Right lobe of liver (tissue), 6 donors: Measurements from ENCODE around the gene SNX19. TPM values are rescaled to one million over a fixed set of nuclear protein-coding genes. Genes with fewer than 3 reads are reported as not detected.
"Not testable (repeated sequence)": the region's sequence is repeated elsewhere in the genome, so short reads cannot be mapped to it uniquely, and the experiment has no call there.

Experiments used
- ATAC-seq, 4 donors: fragments of 200-7000 bp; cut with Tn5 transposase; one replicate each; pipeline ENCODE4 v1.9.1; 2020; ENCODE audit warnings: mild to moderate bottlenecking in 4 of 4, moderate library complexity in 4 of 4
- DNase-seq, 3 donors: peaks; one replicate each; pipeline ENCODE4 v3.0.0-alpha.2; 2020
- H3K27ac ChIP-seq, 3 donors: fragments of 200-600 bp; one replicate each; pipeline ENCODE4 v1.8.0; 2022
- H3K27me3 ChIP-seq, 2 donors: fragments of 200-600 bp; one replicate each; pipeline ENCODE4 v1.8.0; 2022
- H3K36me3 ChIP-seq, 4 donors: fragments of 200-600 bp; sonication (generic) in 1 of 4; one replicate each; pipeline versions ENCODE4 v1.5.1 to v1.8.0; 2017 to 2022; ENCODE audit warnings: control low read depth in 1 of 4
- H3K4me1 ChIP-seq, 4 donors: fragments of 200-600 bp; sonication (generic) in 1 of 4; one replicate each; pipeline versions ENCODE4 v1.5.1 to v1.8.0; 2017 to 2022; ENCODE audit warnings: control low read depth in 1 of 4
- H3K4me3 ChIP-seq, 3 donors: fragments of 200-600 bp; one replicate each; pipeline ENCODE4 v1.8.0; 2022
- H3K9me3 ChIP-seq, 4 donors: fragments of 200-600 bp; sonication (generic) in 1 of 4; one replicate each; pipeline versions ENCODE4 v1.5.1 to v1.8.0; 2017 to 2022; ENCODE audit warnings: control low read depth in 1 of 4
- POLR2A ChIP-seq: fragments of 450-650 bp; IDR thresholded peaks from one replicate; pipeline ENCODE4 v1.6.1; 2017; ENCODE audit warnings: antibody characterized with exemption, mild to moderate bottlenecking
- WGBS: methylation state at CpG from one replicate; pipeline ENCODE4 v1.1.6; 2018; ENCODE audit warnings: low coverage, low lambda C conversion rate; ENCODE audit not compliant: insufficient coverage; ENCODE audit errors: missing lambda C conversion rate; 5-methylcytosine and 5-hydroxymethylcytosine counted together
- intact Hi-C, 2 donors: fragments of 100-400 bp; cut with DNase I; formaldehyde crosslinking; loops; one replicate each; pipeline versions ENCODE4 v1.11.2 to v1.14.1; 2022
- total RNA-seq, 6 experiments: library from RNA; depleted of rRNA in 2 of 6; stranded (reverse); fragments of >200 nt in 2 of 6; fragmentation: NEBNext Ultra II Directional in 3 of 6; extraction: Animal tissue kit (Norgen Biotek cat#: 25700) in 3 of 6; gene quantifications; one replicate each; pipeline versions ENCODE4 v1.1.0 to v1.2.4, GENCODE V29; 2016 to 2023
- TF ChIP-seq, protein P1 (sequence below), 4 donors: fragments of 200-600 bp in 3 of 4; fragments of 450-650 bp in 1 of 4; IDR thresholded peaks; one replicate each; pipeline versions ENCODE4 v1.5.1 to v1.8.0; 2016 to 2022; ENCODE audit warnings: antibody characterized with exemption in 4 of 4, mild to moderate bottlenecking in 2 of 4
- donor health status: DM: no; HTN: yes; CAD: no.
- donor health status: DM: no; HTN: no; CAD: no.
- donor health status: DM: no; HTN: no; CAD: no.
- donor health status: DM: no; HTN: yes; CAD: no.
- donor health status: DM: no; HTN: yes; CAD: no.

The SNX19 gene
- total RNA-seq, 6 experiments from 2014 or later: 23.3 to 74.4 (median 32.7) TPM

- WGBS: 69% methylated on average over 5 of the region's 5 CpGs
- no peaks in the 10 kb centered on the region for H3K4me1 ChIP-seq
Measured at GRCh38 chr11:130932086-130932712, 15.9 kb upstream of the SNX19 start.

DNA sequence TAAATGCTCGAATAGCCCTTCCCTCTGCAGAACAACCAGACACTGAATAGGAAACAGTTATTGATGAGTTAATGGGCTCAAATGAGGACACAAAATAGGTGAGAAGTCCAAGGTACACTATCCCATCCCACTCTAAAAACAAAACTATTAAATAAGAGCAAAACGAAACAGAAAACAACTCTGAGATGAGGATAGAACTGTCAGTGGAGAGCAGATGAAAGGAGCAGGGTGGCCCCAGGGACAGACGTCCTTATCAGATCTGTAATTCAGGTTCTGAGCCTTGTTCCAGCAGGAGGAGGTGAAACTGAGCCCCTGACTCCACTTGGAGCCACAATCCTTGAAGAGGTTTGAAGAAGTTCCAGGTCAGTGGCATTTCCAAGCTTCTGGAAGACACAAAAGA lies 8.5 kb upstream of the SNX19 start:
- no peak overlapping the region for H3K27ac ChIP-seq
- H3K27me3 ChIP-seq: no peaks in the 10 kb centered on the region
- DNase-seq (no peak), ATAC-seq (no peak)
- no peaks in the 10 kb centered on the region for H3K9me3 ChIP-seq
- intact Hi-C loops: loop anchor here in 1 of 2 donors (10.0 kb wide), 1 partner anchor 750 kb away; no protein-coding TSS in a partner anchor
- H3K36me3 ChIP-seq: no peaks in the 10 kb centered on the region
- no peak overlapping the region for H3K4me3 ChIP-seq
- 29% methylated on average over 3 of the region's 3 CpGs for WGBS
- TF ChIP-seq POLR2A: no peak
- TF ChIP-seq, protein P1, sequence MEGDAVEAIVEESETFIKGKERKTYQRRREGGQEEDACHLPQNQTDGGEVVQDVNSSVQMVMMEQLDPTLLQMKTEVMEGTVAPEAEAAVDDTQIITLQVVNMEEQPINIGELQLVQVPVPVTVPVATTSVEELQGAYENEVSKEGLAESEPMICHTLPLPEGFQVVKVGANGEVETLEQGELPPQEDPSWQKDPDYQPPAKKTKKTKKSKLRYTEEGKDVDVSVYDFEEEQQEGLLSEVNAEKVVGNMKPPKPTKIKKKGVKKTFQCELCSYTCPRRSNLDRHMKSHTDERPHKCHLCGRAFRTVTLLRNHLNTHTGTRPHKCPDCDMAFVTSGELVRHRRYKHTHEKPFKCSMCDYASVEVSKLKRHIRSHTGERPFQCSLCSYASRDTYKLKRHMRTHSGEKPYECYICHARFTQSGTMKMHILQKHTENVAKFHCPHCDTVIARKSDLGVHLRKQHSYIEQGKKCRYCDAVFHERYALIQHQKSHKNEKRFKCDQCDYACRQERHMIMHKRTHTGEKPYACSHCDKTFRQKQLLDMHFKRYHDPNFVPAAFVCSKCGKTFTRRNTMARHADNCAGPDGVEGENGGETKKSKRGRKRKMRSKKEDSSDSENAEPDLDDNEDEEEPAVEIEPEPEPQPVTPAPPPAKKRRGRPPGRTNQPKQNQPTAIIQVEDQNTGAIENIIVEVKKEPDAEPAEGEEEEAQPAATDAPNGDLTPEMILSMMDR (IDR thresholded peaks at IDR 0.05): no peak
- H3K4me1 ChIP-seq: no peaks in the 10 kb centered on the region

More at GRCh38 chr11:130932086-130932712, 15.9 kb upstream of the SNX19 start:
- intact Hi-C loops: no loop called here
- H3K36me3 ChIP-seq: no peaks in the 10 kb centered on the region
- no peak for ATAC-seq
- no peaks in the 10 kb centered on the region for H3K9me3 ChIP-seq
- no peak overlapping the region for H3K27ac ChIP-seq
- no peaks in the 10 kb centered on the region for H3K27me3 ChIP-seq
- no peak for DNase-seq
- no peak for TF ChIP-seq POLR2A
- TF ChIP-seq, protein P1 (IDR thresholded peaks at IDR 0.05): no peak
- H3K4me3 ChIP-seq: no peak overlapping the region

DNA sequence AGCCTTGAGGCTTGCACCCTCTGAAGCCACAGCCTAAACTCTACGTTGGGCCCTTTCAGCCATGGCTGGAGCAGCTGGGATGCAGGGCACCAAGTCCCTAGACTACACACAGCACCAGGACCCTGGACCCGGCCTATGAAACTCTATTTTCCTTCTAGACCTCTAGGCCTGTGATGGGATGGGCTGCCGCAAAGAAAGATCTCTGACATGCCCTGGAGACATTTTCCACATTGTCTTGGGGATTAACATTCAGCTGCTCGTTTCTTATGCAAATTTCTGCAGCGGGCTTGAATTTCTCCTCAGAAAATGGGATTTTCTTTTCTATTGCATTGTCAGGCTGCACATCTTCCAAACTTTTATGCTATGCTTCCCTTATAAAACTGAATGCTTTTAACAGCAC lies 4.3 kb upstream of the SNX19 start:
- H3K27ac ChIP-seq, H3K4me1 ChIP-seq, H3K4me3 ChIP-seq, DNase-seq, H3K9me3 ChIP-seq, H3K36me3 ChIP-seq, H3K27me3 ChIP-seq, ATAC-seq: not testable (repeated sequence)
- intact Hi-C loops: loop anchor here in 1 of 2 donors (10.0 kb wide), 1 partner anchor 754 kb away; no protein-coding TSS in a partner anchor
- 64% methylated on average over 5 of the region's 5 CpGs for WGBS

DNA sequence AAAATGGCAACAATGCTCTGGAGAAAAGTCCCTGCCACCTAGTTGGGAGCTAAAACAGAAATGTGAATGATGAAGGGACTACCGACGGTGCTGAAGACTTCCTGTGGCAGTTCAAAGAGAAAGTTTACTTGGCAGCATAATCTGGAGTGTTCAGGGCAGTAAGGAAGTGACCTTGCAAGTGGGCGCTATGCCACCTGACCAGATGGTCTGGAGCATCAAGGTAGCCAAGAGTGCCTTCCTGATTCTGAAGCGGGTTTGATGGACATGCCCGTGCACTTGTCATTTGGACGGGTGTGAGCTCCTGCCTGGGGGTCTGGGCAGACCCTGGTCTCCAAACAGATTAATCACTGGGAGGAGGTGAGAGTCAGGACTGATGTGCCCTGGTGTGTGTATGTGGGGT lies 1.8 kb upstream of the SNX19 start:
- 85% methylated on average over 5 of the region's 6 CpGs for WGBS
- Histone ChIP-seq H3K4me1 (peaks cover 0 to 7% (median 3%) of the 10 kb centered on the region in 4 donors), H3K36me3 (peaks cover 0 to 4% (median 0%) of the 10 kb centered on the region in 4 donors), H3K27ac (no peak overlapping the region), H3K4me3 (no peak overlapping the region), H3K27me3 (no peaks in the 10 kb centered on the region), H3K9me3 (no peaks in the 10 kb centered on the region)
- ATAC-seq (no peak), DNase-seq (no peak)
- no peak for TF ChIP-seq POLR2A
- TF ChIP-seq, protein P1 (IDR thresholded peaks at IDR 0.05): no peak
- intact Hi-C loops: no loop called here

DNA sequence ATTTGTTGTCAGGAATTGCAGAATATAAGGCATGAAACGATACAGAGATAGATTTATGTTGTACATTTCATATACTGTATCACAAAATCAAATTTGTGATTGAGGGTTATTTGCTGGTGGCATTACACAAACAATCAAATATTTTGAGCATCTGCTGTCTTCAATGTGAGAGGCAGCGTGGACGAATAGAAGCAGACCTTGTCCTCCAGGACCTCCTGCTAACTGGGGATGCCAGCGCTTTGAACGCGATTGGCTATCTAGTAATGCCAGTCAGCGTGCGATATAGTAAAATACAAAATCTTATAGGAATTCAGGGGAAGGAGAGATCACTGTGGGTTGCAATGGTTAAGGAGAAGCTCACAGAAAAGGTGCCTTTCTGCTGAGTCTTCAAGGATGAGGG lies 631 bp upstream of the SNX19 start:
- TF ChIP-seq, protein P1 (IDR thresholded peaks at IDR 0.05): no peak
- no peak for TF ChIP-seq POLR2A
- Histone ChIP-seq H3K9me3 (no peaks in the 10 kb centered on the region), H3K36me3 (peaks cover 0 to 4% (median 0%) of the 10 kb centered on the region in 4 donors), H3K27me3 (no peaks in the 10 kb centered on the region), H3K4me3 (peak overlapping the region; percentile 93 to 98 (median 97)), H3K27ac (peak overlapping the region in 1 of 3 donors; percentile 83), H3K4me1 (peaks cover 0 to 7% (median 3%) of the 10 kb centered on the region in 4 donors)
- ATAC-seq (no peak), DNase-seq (no peak)
- intact Hi-C loops: no loop called here
- 66% methylated on average over 7 of the region's 8 CpGs for WGBS
